Measurements from ENCODE around the gene OR2V2.
"Not testable (repeated sequence)": the region's sequence is repeated elsewhere in the genome, so short reads cannot be mapped to it uniquely, and the experiment has no call there.

OR2V2 gene

DNA sequence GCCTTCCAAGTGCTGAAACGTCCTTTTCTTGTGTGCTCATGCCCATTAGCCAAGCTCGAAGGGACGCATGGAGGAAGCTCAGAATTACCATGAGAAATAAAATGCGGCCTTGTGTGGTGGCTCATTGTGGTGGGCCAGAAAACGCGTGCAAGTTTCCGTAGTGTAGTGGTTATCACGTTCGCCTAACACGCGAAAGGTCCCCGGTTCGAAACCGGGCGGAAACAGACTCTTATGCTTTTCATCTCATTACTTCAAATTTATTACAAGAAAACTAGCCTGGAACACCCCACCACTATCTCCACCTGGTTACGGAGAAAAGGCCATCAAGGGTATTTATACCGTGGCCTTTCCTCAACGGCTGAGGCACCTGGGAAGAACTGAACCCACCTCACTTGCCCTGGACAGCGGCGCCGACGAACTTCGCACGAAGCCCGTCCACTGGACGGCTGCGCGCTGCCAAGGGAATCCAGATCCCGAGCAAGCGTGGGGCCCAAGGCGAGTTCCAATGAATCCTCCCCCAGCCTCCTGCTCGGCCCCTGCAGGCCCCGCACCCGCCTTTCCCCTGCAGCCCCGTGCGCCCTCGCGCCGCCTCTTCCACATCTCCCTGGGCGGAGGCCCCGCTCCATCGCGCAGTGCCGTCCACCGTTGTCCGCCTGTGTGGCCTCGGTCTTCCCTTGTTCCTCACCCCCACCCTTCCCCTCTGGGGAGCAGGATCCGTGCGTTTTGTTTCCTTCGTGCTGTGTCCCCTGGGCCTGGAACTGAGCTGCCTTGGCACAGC is 22.3 kb downstream of the OR2V2 start:
- DNase-seq (ENCODE audit: low read depth), result not testable (repeated sequence)

DNA sequence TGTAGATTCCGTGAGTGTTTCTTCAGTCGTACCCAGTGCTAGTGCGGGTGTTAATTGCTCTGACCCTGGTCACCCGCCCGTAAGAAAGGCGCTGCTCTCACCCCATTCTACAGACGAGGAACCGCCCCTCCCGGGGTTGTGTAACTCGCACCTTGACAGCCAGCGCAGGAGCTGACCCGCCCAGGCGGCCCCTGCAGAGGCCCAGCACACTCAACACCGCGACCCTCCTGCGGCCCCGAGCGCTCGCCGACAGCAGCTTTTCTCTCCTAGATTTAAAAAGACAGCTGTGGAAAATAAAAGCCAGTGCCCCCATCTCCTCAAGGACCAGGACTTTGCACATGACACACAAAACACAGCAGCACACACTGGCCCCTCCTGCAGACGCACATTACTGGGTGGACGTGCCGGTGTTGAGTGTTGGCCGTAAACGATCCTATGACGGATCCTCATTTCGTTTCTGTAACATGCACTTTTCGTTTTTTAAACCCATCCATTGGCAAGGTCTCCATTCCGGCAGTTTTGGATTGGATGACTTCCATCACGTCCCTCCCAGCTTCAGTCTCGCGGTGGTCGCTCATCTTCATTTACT is 22.9 kb downstream of the OR2V2 start:
- no peak for DNase-seq (ENCODE audit: low read depth)

DNA sequence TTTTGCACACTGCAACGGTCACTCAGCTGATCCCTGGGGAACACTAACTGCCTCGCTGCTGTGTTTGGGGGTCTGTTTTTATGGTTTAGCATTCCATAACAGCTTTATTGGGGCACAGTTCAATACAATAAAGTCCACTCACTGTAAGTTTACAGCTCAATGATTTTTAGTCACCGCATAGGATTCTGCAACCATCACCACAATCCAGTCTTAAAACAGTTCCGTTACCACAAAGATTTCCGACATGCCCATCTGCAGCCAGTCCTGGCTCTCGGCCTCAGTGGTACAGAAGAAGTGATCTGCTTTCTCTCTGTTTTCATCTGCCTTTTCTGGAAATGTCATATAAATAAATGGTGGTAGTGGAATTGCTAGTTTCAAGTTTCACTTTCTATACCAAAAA is 23.6 kb downstream of the OR2V2 start:
- no peak for DNase-seq (ENCODE audit: low read depth)

DNA sequence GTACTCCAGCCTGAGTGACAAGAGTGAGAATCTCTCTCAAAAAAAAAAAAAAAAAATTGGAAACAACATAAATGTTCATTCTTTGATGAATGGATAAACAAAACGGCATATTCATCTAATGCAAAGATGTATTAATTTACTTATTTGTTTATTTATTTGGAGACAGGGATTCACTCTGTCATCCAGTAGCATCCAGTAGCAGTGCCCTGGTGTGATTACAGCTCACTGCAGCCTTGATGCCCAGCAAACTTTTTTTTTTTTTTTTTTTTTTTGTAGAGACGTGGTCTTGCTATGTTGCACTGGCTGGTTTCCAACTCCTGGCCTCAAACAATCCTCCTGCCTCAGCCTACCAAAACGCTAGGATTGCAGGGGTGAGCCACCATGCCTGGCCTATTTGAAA is 24.4 kb downstream of the OR2V2 start:
- no peak for DNase-seq (ENCODE audit: low read depth)

DNA sequence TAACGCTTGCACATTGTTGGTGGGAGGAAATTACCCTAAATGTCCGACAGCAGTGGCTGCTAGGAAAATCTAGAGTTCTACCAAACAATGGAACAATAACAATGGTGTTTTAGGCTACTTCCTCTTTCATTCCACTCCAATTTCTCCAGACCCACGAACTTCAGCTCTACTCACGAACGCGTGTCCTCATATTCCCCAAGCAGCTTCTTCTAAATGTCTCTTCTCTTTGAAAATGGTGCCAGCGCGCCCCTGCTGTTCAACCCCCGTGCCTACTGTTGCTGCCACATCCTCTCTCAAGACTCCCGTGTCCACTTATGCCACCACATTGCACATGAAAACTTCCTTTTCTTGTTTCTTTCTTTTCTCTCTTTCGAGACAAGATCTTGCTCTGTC is 25.6 kb downstream of the OR2V2 start:
- no peak for DNase-seq (ENCODE audit: low read depth)

DNA sequence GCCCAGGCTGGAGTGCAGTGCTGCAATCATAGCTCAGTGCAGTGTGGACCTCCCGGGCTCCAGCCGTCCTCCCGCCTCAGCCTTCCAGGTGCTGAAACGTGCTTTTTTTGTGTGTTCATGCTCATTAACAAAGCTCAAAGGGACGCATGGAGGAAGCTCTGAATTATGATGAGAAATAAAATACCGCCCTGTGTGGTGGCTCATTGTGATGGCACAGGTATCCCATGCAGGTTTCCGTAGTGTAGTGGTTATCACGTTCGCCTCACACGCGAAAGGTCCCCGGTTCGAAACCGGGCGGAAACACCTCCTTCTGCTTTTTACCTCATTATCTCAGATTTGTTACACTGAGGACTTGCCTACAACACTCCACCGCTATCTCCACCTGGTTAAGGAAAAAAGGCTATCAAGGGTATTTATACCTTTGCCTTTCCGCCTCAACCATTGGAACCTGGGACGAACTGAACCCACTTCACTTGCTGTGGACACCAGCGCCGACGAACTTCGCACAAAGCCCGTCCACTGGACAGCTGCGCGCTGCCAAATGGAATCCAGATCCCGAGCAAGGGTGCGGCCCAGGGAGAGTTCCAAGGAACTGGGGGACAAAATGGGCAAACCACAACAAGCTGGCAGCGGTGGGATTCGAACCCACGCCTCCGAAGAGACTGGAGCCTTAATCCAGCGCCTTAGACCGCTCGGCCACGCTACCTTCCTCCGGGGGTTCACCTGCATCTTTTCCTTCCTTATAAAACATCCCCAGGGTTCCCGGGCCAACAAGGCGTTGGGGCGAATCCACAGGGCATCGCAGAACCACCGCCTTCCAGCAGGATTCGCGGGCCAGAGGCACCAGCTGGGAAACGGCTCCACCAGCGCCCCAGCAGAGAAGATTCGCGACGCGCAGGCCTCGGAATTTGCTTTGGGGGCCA is 26.3 kb downstream of the OR2V2 start:
- DNase-seq (ENCODE audit: low read depth), result no peak

DNA sequence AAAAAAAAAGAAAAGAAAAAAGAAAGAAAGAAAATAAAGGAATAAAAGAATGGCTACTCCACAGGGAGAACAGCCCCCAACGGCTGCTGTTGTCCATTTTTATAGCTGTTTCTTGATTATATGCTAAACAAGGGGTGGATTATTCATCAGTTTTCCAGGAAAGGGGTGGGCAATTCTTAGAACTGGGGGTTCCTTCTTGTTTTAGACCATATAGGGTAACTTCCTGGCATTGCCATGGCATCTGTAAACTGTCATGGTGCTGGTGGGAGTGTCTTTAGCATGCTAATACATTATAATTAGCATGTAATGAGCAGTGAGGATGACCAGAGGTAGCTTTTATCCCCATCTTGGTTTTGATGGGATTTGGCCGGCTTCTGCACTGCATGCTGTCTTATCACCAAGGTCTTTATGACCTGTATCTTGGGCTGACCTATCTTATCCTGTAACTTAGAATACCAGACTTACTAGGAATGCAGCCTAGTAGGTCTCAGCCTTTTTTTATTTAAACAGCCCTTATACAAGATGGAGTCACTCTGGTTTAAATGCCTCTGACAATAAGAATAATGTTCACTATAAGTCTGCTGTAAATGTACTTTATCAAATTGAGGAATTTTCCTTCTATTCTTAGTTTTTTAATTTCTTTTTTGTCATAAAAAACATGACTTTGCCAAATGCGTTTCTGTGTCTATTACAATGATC is 29.0 kb downstream of the OR2V2 start:
- no peak for DNase-seq (ENCODE audit: low read depth)

DNA sequence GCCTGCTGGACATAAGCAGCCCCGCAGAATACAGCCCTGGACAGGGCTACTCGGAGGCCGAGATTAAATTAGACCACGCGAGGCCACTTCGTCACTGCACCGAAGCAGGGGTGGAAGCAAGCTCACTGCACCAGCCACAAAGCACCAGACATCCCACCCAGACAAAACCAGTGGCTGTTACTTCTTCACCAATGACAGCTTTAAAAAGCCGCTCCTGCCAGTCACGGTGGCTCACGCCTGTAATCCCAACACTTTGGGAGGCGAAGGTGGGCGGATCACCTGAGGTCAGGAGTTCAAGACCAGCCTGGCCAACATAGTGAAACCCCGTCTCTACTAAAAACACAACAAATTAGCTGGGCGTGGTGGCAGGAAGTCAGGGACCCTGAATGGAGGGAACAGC is 30.2 kb downstream of the OR2V2 start:
- DNase-seq (ENCODE audit: low read depth), result not testable (repeated sequence)

DNA sequence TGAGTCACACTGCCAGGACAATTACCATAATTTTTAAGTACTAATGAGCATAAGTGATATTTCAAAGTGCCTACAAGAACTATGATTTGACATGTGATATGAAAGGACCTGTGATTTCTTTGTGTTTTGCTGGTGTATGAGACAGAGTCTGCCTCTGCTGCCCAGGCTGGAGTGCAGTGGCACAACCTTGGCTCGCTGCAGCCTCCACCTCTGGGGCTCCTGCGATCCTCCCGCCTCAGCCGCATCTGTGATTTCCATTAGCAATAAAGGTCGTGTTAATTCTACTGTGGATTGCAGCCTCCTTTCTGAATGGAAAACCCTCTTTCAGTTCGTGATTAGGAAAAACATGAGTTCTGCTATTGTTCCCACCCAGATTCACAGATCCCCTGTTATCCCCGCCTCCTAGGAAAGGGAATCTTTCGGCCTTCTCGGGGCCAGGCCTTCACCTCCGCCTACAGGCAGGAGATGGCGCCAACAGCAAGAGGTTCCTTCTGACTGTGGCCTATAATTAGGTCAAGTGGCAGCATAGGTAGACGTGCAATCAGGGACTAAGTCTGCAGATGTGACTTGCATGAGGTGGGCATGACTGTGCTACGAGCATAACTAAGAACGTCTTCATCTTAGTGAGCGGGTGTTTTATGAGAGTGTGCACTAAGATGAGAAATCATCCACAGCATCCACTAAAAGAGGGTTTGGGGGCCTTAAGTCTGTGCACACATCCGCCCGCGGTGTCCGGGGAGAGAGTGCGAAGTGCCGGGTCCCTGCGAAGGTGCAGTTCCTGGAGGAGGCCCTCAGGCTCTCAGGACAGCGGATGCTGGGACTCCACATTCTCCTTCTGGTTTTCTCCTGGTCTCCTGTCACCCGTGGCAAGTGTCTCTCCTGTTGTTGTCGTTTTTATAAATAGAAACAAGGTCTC is 34.5 kb downstream of the OR2V2 start:
- DNase-seq (ENCODE audit: low read depth), result no peak

DNA sequence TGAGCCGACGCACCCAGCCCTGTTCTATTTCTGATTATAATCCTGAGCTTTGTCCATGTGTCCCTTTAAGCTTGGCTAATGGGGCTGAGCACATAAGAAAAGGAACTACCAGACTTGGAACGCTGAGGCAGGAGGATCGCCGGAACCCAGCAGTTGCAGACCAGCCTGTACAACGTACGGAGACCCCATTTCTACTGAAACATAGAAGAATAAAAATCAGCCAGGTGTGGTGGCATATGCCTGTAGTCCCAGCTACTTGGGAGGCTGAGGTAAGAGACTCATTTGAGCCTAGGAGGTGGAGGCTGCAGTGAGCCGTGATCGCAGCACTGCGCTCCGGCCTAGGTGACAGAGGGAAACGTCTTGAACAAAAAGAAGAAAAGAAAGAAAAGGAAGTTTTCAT is 35.3 kb downstream of the OR2V2 start:
- DNase-seq (ENCODE audit: low read depth), result no peak

DNA sequence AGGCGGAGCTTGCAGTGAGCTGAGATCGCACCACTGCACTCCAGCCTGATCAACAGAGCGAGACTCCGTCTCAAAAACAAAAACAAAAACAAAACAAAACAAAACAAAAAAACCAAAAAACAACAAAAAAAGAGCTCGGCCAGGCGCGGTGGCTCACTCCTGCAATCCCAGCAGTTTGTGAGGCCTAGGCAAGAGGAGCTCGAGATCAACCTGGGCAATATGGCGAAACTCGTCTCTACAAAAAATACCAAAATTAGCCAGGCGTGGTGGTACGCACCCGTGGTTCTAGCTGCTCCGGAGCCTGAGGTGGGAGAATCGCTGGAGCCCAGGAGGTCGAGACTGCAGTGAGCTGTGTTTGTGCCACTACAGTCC is 37.4 kb downstream of the OR2V2 start:
- DNase-seq (ENCODE audit: low read depth), result no peak

DNA sequence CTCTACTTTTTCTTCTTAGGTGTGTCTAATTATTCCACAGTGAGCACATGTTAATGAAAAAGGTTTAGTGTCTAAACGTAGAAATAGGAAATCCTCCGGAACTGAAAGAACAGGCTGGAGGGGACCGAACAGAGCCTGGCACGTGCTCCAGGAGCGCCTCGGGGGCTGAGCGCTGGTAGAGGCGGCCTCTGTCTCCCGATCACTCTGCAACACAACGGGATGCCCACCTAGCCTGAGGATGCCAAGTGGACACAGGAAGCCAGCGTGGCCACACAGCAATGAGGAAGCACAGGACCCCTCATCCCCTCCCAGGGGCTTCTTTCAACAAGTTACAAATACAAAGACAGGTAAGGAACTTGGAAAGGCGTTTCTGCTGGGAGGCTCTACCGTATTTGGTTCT is 38.2 kb downstream of the OR2V2 start:
- no peak for DNase-seq (ENCODE audit: low read depth)

DNA sequence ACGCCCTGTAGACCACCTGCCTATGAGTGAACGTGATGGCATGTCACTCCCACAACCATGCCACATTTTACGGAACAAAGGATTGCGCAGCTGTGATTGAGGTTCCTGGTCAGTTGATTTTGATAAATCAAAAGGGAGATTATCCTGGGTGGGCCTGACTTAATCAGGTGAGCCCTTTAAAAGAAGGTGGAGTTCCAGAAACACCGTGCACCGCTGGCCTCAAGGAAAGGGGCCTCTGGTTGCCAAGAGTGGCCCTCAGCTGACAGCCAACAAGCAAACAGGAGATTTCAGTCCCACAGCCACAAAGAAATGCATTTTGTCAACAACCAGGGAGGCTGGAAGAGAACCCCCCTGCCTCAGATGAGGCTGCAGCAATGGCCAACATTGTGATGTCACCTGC is 38.6 kb downstream of the OR2V2 start:
- DNase-seq (ENCODE audit: low read depth), result no peak

DNA sequence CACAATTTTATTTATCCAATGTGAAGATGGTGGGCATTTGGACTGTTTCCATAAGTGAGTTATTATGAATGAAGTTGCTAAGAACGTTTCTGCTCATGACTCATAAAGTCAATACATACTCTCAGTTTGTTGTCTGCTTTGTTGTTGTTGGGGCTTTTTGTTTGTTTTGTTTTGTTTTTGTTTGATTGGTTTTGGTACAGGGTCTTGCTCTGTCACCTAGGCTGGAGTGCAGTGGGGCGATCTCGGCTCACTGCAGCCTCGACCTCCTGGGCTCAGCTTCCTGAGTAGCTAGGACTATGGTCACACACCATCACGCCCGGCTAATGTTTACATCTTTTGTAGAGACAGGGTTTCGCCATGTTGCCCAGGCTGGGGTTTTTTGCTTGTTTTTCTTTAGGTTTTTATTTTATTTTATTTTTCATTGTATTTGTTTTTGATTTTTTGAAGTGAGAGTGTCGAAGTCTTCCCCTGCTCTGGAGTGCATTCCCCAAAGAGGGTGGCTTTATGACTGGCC is 39.7 kb downstream of the OR2V2 start:
- DNase-seq (ENCODE audit: low read depth), result no peak

DNA sequence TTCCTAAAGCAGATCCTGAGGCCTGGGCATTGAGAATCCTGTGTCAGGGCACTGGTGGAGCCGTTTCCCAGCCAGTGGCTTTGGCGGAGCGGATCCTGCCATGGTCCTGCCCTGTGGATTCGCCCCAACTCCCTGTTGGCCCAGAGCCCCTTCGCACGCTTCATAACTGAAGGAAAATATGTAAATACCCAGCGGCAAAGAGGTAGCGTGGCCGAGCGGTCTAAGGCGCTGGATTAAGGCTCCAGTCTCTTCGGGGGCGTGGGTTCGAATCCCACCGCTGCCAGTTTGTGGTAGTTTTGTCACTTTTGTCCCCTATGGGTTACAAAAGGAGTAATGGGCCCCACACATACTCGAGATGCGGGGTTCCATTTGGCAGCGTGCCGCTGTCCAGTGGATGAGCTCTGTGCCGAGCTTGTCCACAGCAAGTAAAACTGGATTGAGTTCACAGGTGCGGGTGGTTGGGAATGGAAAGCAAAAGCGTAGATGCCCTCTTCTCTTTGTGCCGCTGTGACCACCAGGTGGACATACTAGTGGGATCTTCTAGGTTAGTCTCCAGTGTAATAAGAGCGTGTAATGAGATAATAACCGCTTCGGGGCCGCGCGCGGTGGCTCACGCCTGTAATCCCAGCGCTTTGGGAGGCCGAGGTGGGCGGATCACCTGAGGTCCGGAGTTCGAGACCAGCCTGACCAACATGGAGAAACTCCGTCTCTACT is 40.3 kb downstream of the OR2V2 start:
- peak; percentile 49 for DNase-seq (ENCODE audit: low read depth)

DNA sequence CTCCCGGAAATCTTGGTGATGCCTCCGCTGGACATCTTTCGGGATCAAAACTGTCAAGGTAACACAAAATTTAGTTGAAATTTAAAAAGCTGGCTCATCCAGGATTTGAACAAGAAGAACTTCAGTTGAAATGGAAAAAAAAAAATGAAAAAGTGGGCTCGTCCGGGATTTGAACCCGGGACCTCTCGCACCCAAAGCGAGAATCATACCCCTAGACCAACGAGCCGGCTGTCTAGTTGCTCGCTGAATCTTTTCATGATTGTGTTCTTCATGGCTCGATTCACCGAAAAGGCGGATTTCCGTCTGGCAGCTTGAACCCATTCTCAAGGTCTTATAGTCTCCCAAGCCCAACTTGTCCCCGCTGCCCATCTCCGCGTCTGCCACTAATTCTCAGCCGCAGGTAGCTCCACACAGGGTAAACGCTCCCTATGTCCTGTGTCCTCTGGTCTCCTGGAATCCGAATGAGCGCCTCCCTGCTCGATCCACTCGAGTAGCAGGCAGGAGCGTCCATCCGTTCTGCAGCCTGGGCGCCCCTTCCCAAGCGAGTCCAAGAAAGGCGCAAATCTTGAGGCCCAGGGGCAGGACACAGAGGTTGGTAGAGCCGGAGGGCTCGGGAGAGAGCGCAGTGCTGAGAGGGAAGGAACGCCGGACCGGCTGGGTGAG is 41.4 kb downstream of the OR2V2 start:
- DNase-seq (ENCODE audit: low read depth), result no peak

DNA sequence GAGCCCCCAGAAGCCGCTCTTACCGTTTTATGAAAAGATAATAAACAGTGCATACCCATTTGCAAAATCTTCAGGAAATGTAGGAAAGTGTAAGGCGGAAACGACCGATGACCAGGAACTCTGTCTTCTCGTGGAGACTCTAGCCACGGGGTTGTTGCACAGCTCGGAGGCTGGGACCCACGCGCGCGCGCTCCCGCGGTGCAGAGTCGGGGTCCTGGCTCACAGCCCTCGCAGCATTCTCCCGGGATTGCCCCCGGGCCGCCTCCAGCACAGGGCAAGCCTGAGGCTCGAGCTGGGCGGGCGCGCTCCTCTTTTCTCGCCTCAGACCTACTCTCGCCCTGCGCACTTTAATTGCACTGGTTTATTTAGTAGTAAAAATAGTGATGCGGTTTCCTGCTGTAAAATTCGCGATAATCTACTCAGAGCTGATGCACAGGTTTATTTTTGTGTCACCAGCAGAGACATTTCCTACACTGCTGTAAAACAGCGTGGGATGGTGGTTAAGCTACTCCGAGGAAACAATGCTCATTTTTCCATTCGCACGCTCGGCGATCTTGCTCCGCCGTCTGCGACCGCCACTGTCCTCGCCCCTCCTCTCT is 42.1 kb downstream of the OR2V2 start:
- no peak for DNase-seq (ENCODE audit: low read depth)

DNA sequence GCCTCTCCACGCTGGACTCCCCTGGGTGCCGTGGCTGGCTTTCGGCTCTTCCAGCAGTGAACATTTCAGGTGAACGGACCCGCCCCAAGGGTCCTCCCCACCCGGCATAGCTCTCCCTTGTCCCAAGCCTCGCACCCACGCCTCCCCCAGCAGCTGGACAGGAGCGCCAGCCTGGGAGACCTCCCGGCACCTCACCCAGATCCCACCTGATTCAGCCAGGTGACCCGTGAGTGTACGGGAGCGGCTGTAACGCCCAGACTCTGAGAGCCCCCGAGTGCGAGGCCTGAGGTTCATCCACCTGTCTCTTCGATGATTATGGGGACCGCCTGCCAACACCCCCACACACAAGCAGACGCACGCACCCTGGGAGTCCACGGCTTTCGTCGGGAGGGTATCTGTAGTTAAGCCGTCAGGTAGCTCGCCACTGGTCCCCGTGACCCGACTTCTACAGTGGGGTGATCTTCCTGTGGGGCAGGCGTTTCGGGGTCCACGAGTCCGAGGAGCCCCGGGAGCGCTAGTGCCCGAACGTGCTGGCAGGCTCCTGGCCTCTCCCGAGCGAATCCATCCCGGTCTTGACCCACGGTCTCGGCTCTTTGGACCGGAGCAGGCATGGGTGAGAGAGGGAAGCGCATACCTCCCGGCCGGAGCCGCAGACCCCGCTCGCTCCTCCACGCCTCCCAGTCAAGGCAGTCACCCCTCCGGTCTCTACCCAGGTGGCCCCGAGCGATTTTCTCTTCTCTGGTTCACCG is 42.8 kb downstream of the OR2V2 start:
- no peak for DNase-seq (ENCODE audit: low read depth)

Data from stromal cell of bone marrow (primary cell).